Measurements from ENCODE around the gene AP1M1.

DNA sequence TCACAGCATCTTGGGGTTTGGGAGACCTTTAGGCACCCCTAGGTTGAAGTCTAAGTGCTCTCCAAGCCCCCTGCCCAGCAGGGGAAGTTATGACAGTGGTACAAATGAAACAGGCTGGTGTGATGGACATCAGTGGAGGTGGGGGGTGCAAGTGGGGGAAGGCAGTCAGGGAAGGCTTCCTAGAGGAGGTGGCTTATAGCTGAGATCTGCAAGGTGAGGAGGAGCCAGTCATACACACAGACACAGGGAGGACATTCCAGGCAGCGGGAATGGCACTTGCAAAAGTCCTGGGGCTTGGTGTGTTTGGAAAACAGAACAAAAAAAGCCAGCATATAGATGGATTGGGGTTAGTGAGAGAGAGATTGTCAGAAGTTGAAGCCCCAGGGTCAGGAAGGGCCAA lies 42.6 kb upstream of the AP1M1 start:
- TF ChIP-seq, protein P1, sequence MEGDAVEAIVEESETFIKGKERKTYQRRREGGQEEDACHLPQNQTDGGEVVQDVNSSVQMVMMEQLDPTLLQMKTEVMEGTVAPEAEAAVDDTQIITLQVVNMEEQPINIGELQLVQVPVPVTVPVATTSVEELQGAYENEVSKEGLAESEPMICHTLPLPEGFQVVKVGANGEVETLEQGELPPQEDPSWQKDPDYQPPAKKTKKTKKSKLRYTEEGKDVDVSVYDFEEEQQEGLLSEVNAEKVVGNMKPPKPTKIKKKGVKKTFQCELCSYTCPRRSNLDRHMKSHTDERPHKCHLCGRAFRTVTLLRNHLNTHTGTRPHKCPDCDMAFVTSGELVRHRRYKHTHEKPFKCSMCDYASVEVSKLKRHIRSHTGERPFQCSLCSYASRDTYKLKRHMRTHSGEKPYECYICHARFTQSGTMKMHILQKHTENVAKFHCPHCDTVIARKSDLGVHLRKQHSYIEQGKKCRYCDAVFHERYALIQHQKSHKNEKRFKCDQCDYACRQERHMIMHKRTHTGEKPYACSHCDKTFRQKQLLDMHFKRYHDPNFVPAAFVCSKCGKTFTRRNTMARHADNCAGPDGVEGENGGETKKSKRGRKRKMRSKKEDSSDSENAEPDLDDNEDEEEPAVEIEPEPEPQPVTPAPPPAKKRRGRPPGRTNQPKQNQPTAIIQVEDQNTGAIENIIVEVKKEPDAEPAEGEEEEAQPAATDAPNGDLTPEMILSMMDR (IDR thresholded peaks at IDR 0.05), result no peak
- TF ChIP-seq POLR2A (IDR thresholded peaks at IDR 0.05), result no peak
- no peak for TF ChIP-seq POLR2AphosphoS5 (IDR thresholded peaks at IDR 0.05; ENCODE audit: insufficient read depth in 1 of 2, low read depth in 1 of 2)

All from vagina (tissue), 2 donors.